ENCODE measurements around the gene B3GALNT2. TPM values are rescaled to one million over a fixed set of nuclear protein-coding genes. Genes with fewer than 3 reads are reported as not detected.

Gene B3GALNT2
- polyA plus RNA-seq, 1 donor (not counting 4 experiments of a cell fraction or from before 2014, with no cell fraction given) = 30.5 TPM

- no peaks in the 10 kb centered on the region for H3K79me2 ChIP-seq (ENCODE audit: control insufficient read depth, insufficient read depth, low read length)
- H3K27me3 ChIP-seq (ENCODE audit: control insufficient read depth, extremely low read depth, insufficient read depth, low read length) = no peaks in the 10 kb centered on the region
- dilution Hi-C loops (cut with MboI; ENCODE audit: extremely low pct_ligation_motif_present, low sequenced_read_pairs) = no loop called here
- H3K9me1 ChIP-seq (ENCODE audit: control insufficient read depth, extremely low read depth, insufficient read depth, low read length) = no peaks in the 10 kb centered on the region
- H3K36me3 ChIP-seq (ENCODE audit: control insufficient read depth in 2 of 2, extremely low read depth in 1 of 2, insufficient read depth in 2 of 2, low read length in 2 of 2) = peaks cover 8 to 10% of the 10 kb centered on the region in 2 experiments
- FAIRE-seq (no peak), DNase-seq (ENCODE audit: low read depth, low spot score) (no peak)
- H3K4me2 ChIP-seq (ENCODE audit: control insufficient read depth, extremely low read depth, insufficient read depth, low read depth, low read length) = no peak overlapping the region
- H3K9ac ChIP-seq (ENCODE audit: control insufficient read depth, extremely low read depth, insufficient read depth, low read length) = no peak overlapping the region
- H4K20me1 ChIP-seq (ENCODE audit: control insufficient read depth, extremely low read depth, insufficient read depth, low read length) = no peaks in the 10 kb centered on the region
- no peak overlapping the region for H3K27ac ChIP-seq (ENCODE audit: control insufficient read depth, insufficient read depth, low read length)
- no peak overlapping the region for H3K4me3 ChIP-seq (ENCODE audit: control insufficient read depth in 2 of 3, extremely low read depth in 1 of 3, insufficient read depth in 2 of 3, low read depth in 1 of 3, low read length in 3 of 3)
- H2AFZ ChIP-seq (ENCODE audit: control insufficient read depth, low read length) = no peak overlapping the region
- no peaks in the 10 kb centered on the region for H3K9me3 ChIP-seq (ENCODE audit: control insufficient read depth, low read depth, low read length)
- TF ChIP-seq, protein P1, sequence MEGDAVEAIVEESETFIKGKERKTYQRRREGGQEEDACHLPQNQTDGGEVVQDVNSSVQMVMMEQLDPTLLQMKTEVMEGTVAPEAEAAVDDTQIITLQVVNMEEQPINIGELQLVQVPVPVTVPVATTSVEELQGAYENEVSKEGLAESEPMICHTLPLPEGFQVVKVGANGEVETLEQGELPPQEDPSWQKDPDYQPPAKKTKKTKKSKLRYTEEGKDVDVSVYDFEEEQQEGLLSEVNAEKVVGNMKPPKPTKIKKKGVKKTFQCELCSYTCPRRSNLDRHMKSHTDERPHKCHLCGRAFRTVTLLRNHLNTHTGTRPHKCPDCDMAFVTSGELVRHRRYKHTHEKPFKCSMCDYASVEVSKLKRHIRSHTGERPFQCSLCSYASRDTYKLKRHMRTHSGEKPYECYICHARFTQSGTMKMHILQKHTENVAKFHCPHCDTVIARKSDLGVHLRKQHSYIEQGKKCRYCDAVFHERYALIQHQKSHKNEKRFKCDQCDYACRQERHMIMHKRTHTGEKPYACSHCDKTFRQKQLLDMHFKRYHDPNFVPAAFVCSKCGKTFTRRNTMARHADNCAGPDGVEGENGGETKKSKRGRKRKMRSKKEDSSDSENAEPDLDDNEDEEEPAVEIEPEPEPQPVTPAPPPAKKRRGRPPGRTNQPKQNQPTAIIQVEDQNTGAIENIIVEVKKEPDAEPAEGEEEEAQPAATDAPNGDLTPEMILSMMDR (optimal IDR thresholded peaks at IDR 0.05 in 1 of 3, IDR thresholded peaks at IDR 0.05 in 1 of 3, conservative IDR thresholded peaks at IDR 0.05 in 1 of 3; ENCODE audit: extremely low read depth in 1 of 3, insufficient read depth in 2 of 3, low read length in 3 of 3) = no peak
- no peak for TF ChIP-seq EZH2 (IDR thresholded peaks at IDR 0.05; ENCODE audit: low read length)
- H3K4me1 ChIP-seq (ENCODE audit: control insufficient read depth, extremely low read depth, insufficient read depth, low read length) = no peaks in the 10 kb centered on the region
Observed at GRCh38 chr1:235485558-235485957, 18.7 kb downstream of the B3GALNT2 start.

- H3K79me2 ChIP-seq (ENCODE audit: control insufficient read depth, insufficient read depth, low read length) = no peaks in the 10 kb centered on the region
- no peak overlapping the region for H3K9ac ChIP-seq (ENCODE audit: control insufficient read depth, extremely low read depth, insufficient read depth, low read length)
- H4K20me1 ChIP-seq (ENCODE audit: control insufficient read depth, extremely low read depth, insufficient read depth, low read length) = peaks cover 3% of the 10 kb centered on the region
- H3K4me2 ChIP-seq (ENCODE audit: control insufficient read depth, extremely low read depth, insufficient read depth, low read depth, low read length) = no peak overlapping the region
- no peak for FAIRE-seq
- TF ChIP-seq, protein P1 (optimal IDR thresholded peaks at IDR 0.05 in 1 of 3, IDR thresholded peaks at IDR 0.05 in 1 of 3, conservative IDR thresholded peaks at IDR 0.05 in 1 of 3; ENCODE audit: extremely low read depth in 1 of 3, insufficient read depth in 2 of 3, low read length in 3 of 3) = no peak
- no peak for TF ChIP-seq EZH2 (IDR thresholded peaks at IDR 0.05; ENCODE audit: low read length)
- no peak overlapping the region for H2AFZ ChIP-seq (ENCODE audit: control insufficient read depth, low read length)
- H3K4me3 ChIP-seq (ENCODE audit: control insufficient read depth in 2 of 3, extremely low read depth in 1 of 3, insufficient read depth in 2 of 3, low read depth in 1 of 3, low read length in 3 of 3) = no peak overlapping the region
- H3K27me3 ChIP-seq (ENCODE audit: control insufficient read depth, extremely low read depth, insufficient read depth, low read length) = no peaks in the 10 kb centered on the region
- peaks cover 9 to 18% of the 10 kb centered on the region in 2 experiments for H3K36me3 ChIP-seq (ENCODE audit: control insufficient read depth in 2 of 2, extremely low read depth in 1 of 2, insufficient read depth in 2 of 2, low read length in 2 of 2)
- H3K4me1 ChIP-seq (ENCODE audit: control insufficient read depth, extremely low read depth, insufficient read depth, low read length) = no peaks in the 10 kb centered on the region
- no peaks in the 10 kb centered on the region for H3K9me1 ChIP-seq (ENCODE audit: control insufficient read depth, extremely low read depth, insufficient read depth, low read length)
- dilution Hi-C loops (cut with MboI; ENCODE audit: extremely low pct_ligation_motif_present, low sequenced_read_pairs) = no loop called here
- DNase-seq (ENCODE audit: low read depth, low spot score) = no peak
- H3K9me3 ChIP-seq (ENCODE audit: control insufficient read depth, low read depth, low read length) = no peaks in the 10 kb centered on the region
- no peak overlapping the region for H3K27ac ChIP-seq (ENCODE audit: control insufficient read depth, insufficient read depth, low read length)
Observed at GRCh38 chr1:235483090-235483489, 21.2 kb downstream of the B3GALNT2 start.
